GM10847 (cell line): ENCODE measurements around the gene IGFBPL1.

Source experiments
- POLR2A ChIP-seq: IDR thresholded peaks from 2 replicates; pipeline ENCODE4 v1.6.1; 2011; ENCODE audit not compliant: insufficient read length; ENCODE audit errors: extremely low read depth

The IGFBPL1 gene

GRCh38 chr9:38358390-38359296 is 65.6 kb downstream of the IGFBPL1 start:
- TF ChIP-seq POLR2A: no peak

GRCh38 chr9:38357350-38358114 is 66.7 kb downstream of the IGFBPL1 start:
- no peak for TF ChIP-seq POLR2A

- no peak for TF ChIP-seq POLR2A
Observed at GRCh38 chr9:38356851-38357250, 67.4 kb downstream of the IGFBPL1 start.
